IMR-90 (cell line): Measurements from ENCODE around the gene FRYL. TPM values are rescaled to one million over a fixed set of nuclear protein-coding genes. Genes with fewer than 3 reads are reported as not detected.

Experiments
- ATAC-seq: fragments of 200-7000 bp; cut with Tn5 transposase; 2 replicates; pipeline ENCODE4 v1.9.1; 2020; ENCODE audit warnings: low read depth, mild to moderate bottlenecking, moderate library complexity
- BruUV-seq: library from RNA; stranded (reverse); fragments of 400-500 nt; replicated peaks from 2 replicates; lab custom pipeline; 2021; lab: Mats Ljungman, UMichigan
- CTCF ChIA-PET: fragments of 300-600 bp; formaldehyde crosslinking; extraction: SDS; loops from one replicate; lab custom pipeline; 2021; ENCODE audit warnings: antibody characterized with exemption; lab: Yijun Ruan, JAX
- POLR2A ChIA-PET: fragments of 300-600 bp; sonication (Branson Sonifier 250); formaldehyde crosslinking; loops from one replicate; lab custom pipeline; 2022; ENCODE audit warnings: antibody characterized with exemption; ENCODE audit not compliant: unreplicated experiment; lab: Charles Lee
- DNase-seq: peaks from one replicate; pipeline ENCODE4 v3.0.0; 2013
- H2AFZ ChIP-seq: replicated peaks from 2 replicates; pipeline ENCODE3; 2013; ENCODE audit warnings: low read length, mild to moderate bottlenecking; ENCODE audit not compliant: poor library complexity
- H2AK5ac ChIP-seq: 2 replicates; pipeline ENCODE4 v1.6.1; 2013; ENCODE audit warnings: low read depth, low read length, inconsistent platforms
- H2AK9ac ChIP-seq: replicated peaks from 2 replicates; pipeline ENCODE3; 2013; ENCODE audit warnings: mild to moderate bottlenecking, low read depth, low read length, moderate library complexity; ENCODE audit not compliant: poor library complexity
- H2BK120ac ChIP-seq: 2 replicates; pipeline ENCODE4 v1.6.1; 2013; ENCODE audit warnings: low read depth, low read length, inconsistent platforms
- H2BK15ac ChIP-seq: 3 replicates; pipeline ENCODE4 v1.6.1; 2013; ENCODE audit warnings: low read depth, low read length, inconsistent platforms
- H2BK20ac ChIP-seq: 2 replicates; pipeline ENCODE4 v1.6.1; 2013; ENCODE audit warnings: low read depth, mild to moderate bottlenecking, inconsistent platforms, low read length, moderate library complexity
- H2BK5ac ChIP-seq: 2 replicates; pipeline ENCODE4 v1.6.1; 2013; ENCODE audit warnings: mild to moderate bottlenecking, low read depth, low read length, inconsistent platforms; ENCODE audit not compliant: poor library complexity, severe bottlenecking
- H3K14ac ChIP-seq: replicated peaks from 2 replicates; pipeline ENCODE4 v1.6.1; 2013; ENCODE audit warnings: low read depth, low read length, inconsistent platforms
- H3K18ac ChIP-seq: 2 replicates; pipeline ENCODE4 v1.6.1; 2013; ENCODE audit warnings: low read depth, low read length, control low read depth
- H3K23ac ChIP-seq: 2 replicates; pipeline ENCODE4 v1.6.1; 2013; ENCODE audit warnings: low read depth, low read length, inconsistent platforms
- H3K27ac ChIP-seq: 2 replicates; pipeline ENCODE4 v1.5.1; 2013; ENCODE audit warnings: mild to moderate bottlenecking, control low read depth, low read length; ENCODE audit not compliant: insufficient read depth
- H3K27me3 ChIP-seq: 2 replicates; pipeline ENCODE4 v1.6.1; 2013; ENCODE audit warnings: low read length; ENCODE audit not compliant: control insufficient read depth, insufficient read depth
- H3K36me3 ChIP-seq: 2 replicates; pipeline ENCODE4 v1.6.1; 2013; ENCODE audit warnings: low read length, mixed read lengths; ENCODE audit not compliant: control insufficient read depth, insufficient read depth
- H3K4ac ChIP-seq: 2 replicates; pipeline ENCODE4 v1.6.1; 2013; ENCODE audit warnings: low read depth, low read length, inconsistent platforms
- H3K4me1 ChIP-seq: 2 replicates; pipeline ENCODE4 v1.6.1; 2013; ENCODE audit warnings: low read length, mixed read lengths; ENCODE audit not compliant: control insufficient read depth, insufficient read depth
- H3K4me2 ChIP-seq: 2 replicates; pipeline ENCODE4 v1.6.1; 2013; ENCODE audit warnings: low read depth, mild to moderate bottlenecking, control low read depth, low read length, moderate library complexity
- H3K4me3 ChIP-seq: 2 replicates; pipeline ENCODE4 v1.5.1; 2013; ENCODE audit warnings: low read depth, mild to moderate bottlenecking, control low read depth, low read length, moderate library complexity; ENCODE audit not compliant: insufficient read depth
- H3K56ac ChIP-seq: 2 replicates; pipeline ENCODE4 v1.6.1; 2013; ENCODE audit warnings: low read length, inconsistent platforms; ENCODE audit not compliant: insufficient read depth; ENCODE audit errors: extremely low read depth
- H3K79me1 ChIP-seq, 2 experiments: 2 replicates each; pipeline ENCODE4 v1.6.1; 2013; ENCODE audit warnings: low read length in 2 of 2, inconsistent platforms in 1 of 2, low read depth in 1 of 2
- H3K9ac ChIP-seq: 2 replicates; pipeline ENCODE4 v1.6.1; 2013; ENCODE audit warnings: low read depth, low read length, control low read depth
- H3K9me1 ChIP-seq: 2 replicates; pipeline ENCODE4 v1.6.1; 2013; ENCODE audit warnings: low read length, inconsistent platforms; ENCODE audit not compliant: insufficient read depth
- H3K9me3 ChIP-seq: 2 replicates; pipeline ENCODE4 v1.6.1; 2013; ENCODE audit warnings: low read length; ENCODE audit not compliant: control insufficient read depth, insufficient read depth
- H4K20me1 ChIP-seq: 2 replicates; pipeline ENCODE4 v1.6.1; 2013; ENCODE audit warnings: low read length, inconsistent platforms; ENCODE audit not compliant: insufficient read depth
- H4K5ac ChIP-seq: 2 replicates; pipeline ENCODE4 v1.6.1; 2013; ENCODE audit warnings: mild to moderate bottlenecking, low read depth, low read length, control low read depth
- H4K8ac ChIP-seq, 2 experiments: 2 replicates each; pipeline ENCODE4 v1.6.1; 2013; ENCODE audit warnings: low read depth in 2 of 2, low read length in 2 of 2, control low read depth in 1 of 2, inconsistent platforms in 1 of 2
- H4K91ac ChIP-seq: 2 replicates; pipeline ENCODE4 v1.6.1; 2013; ENCODE audit warnings: low read depth, low read length, inconsistent platforms; ENCODE audit not compliant: insufficient read depth
- BHLHE40 ChIP-seq: fragments of 150-350 bp; IDR thresholded peaks from 2 replicates; pipeline ENCODE4 v1.6.1; 2016; ENCODE audit warnings: mild to moderate bottlenecking, low read depth, low read length
- CHD1 ChIP-seq: IDR thresholded peaks from 2 replicates; pipeline ENCODE4 v1.6.1; 2012; ENCODE audit warnings: low read depth, low read length, improper control_type of control experiment
- FOS ChIP-seq: fragments of 150-350 bp; IDR thresholded peaks from 2 replicates; pipeline ENCODE4 v1.6.1; 2016; ENCODE audit warnings: low read depth, low read length
- MAFK ChIP-seq: IDR thresholded peaks from 2 replicates; pipeline ENCODE4 v1.6.1; 2012; ENCODE audit warnings: low read depth, low read length, improper control_type of control experiment
- MAZ ChIP-seq: IDR thresholded peaks from 2 replicates; pipeline ENCODE4 v1.6.1; 2012; ENCODE audit warnings: low read depth, mild to moderate bottlenecking, low read length, improper control_type of control experiment, moderate library complexity, borderline replicate concordance
- NFE2L2 ChIP-seq: fragments of 150-350 bp; IDR thresholded peaks from 2 replicates; pipeline ENCODE4 v1.6.1; 2016; ENCODE audit warnings: low read depth, mild to moderate bottlenecking, low read length
- RCOR1 ChIP-seq: IDR thresholded peaks from 2 replicates; pipeline ENCODE4 v1.6.1; 2012; ENCODE audit warnings: mild to moderate bottlenecking, low read length, improper control_type of control experiment; ENCODE audit not compliant: insufficient replicate concordance
- RFX5 ChIP-seq: IDR thresholded peaks from 2 replicates; pipeline ENCODE4 v1.8.0; 2012; ENCODE audit warnings: low read depth, mild to moderate bottlenecking, low read length, moderate library complexity
- SMC3 ChIP-seq: fragments of 150-350 bp; IDR thresholded peaks from 2 replicates; pipeline ENCODE4 v1.6.1; 2016; ENCODE audit warnings: low read depth, mild to moderate bottlenecking, antibody characterized with exemption, low read length, moderate library complexity
- WGBS, 2 experiments: methylation state at CpG; one replicate each; pipeline versions ENCODE4 v1.1.5 to v1.1.7; 2013; ENCODE audit warnings: missing lambda C conversion rate in 2 of 2; ENCODE audit not compliant: insufficient read length in 1 of 2; ENCODE audit errors: extremely low coverage in 2 of 2; 5-methylcytosine and 5-hydroxymethylcytosine counted together
- dilution Hi-C: fragments of 300-500 bp; cut with HindIII; formaldehyde crosslinking; loops from one replicate; pipeline ENCODE4 v1.14.3; 2018; ENCODE audit warnings: low sequenced_read_pairs; ENCODE audit not compliant: unreplicated experiment
- in situ Hi-C: fragments of 300-500 bp; cut with MboI; formaldehyde crosslinking; loops from 3 replicates; pipeline ENCODE4 v1.14.3; 2019; ENCODE audit warnings: low sequenced_read_pairs, inconsistent platforms, mixed read lengths
- intact Hi-C: fragments of 100-400 bp; cut with micrococcal nuclease; formaldehyde crosslinking; loops from 2 replicates; pipeline ENCODE4 v1.10.0; 2022
- polyA plus RNA-seq, 3 experiments: library from polyadenylated mRNA; depleted of rRNA; stranded (reverse); fragments of >200 nt; gene quantifications; 2 replicates each; pipeline ENCODE4 v1.2.3, GENCODE V29; 2012; ENCODE audit warnings: low replicate concordance in 1 of 3
- total RNA-seq: library from RNA; depleted of rRNA; stranded (reverse); fragments of >200 nt; gene quantifications from 2 replicates; pipeline ENCODE4 v1.2.3, GENCODE V29; 2012

Gene FRYL
- total and polyA plus RNA-seq, 2 of the 4 experiments (the other 2 are of a cell fraction), result 9.9 to 77.4 TPM

DNA sequence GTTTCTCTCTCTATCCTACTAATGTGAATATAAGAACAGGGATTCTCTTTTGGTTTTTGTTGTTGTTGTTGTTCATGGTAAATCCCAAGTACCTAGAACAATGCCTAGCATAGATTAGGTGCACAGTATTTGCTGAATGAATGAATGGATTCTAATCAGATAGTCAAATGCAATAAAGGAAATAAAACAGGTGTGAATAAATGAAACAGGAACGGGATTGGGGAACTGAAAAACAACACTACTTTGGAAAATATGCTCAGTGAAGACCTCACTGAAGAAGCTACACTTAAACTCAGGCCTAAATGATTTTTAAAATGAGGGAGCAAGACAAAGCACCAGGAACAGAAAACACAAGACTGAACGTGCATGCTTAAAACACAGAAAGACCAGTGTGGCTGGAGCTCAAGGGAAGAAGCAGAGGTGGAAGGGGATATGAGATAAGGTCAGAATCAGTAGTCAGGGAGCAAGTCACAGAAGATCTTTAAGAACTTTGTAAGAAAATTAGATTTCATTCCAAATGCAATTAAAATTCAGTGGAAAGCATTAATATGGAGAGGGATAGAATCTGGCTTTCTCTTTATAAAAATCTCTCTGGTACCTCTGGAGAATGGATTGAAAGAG, 145.3 kb downstream of the FRYL start:
- Histone ChIP-seq H3K4me2 (no peak overlapping the region), H2AK5ac (no peak overlapping the region), H3K14ac (no peak overlapping the region), H3K4me3 (no peak overlapping the region), H2BK20ac (no peak overlapping the region), H3K9ac (no peak overlapping the region), H3K79me1 (peaks cover 19 to 36% of the 10 kb centered on the region in 2 experiments), H4K91ac (no peak overlapping the region), H4K5ac (no peak overlapping the region), H3K9me1 (peaks cover 9% of the 10 kb centered on the region), H3K36me3 (no peaks in the 10 kb centered on the region), H3K4ac (no peak overlapping the region), H2AFZ (no peak overlapping the region), H3K27ac (no peak overlapping the region), H3K18ac (no peak overlapping the region), H3K9me3 (no peaks in the 10 kb centered on the region), H2BK5ac (no peak overlapping the region), H2BK15ac (no peak overlapping the region), H2AK9ac (no peak overlapping the region), H4K20me1 (peaks cover 4% of the 10 kb centered on the region; the same call in 1 of the 2 replicates), H3K4me1 (peaks cover 7% of the 10 kb centered on the region), H3K56ac (no peak overlapping the region), H4K8ac (no peak overlapping the region), H2BK120ac (no peak overlapping the region), H3K23ac (no peak overlapping the region), H3K27me3 (no peaks in the 10 kb centered on the region)
- ChIA-PET POLR2A (no interaction called here), CTCF (no interaction called here)
- dilution Hi-C loops (no loop called here), in situ Hi-C loops (no loop called here), intact Hi-C loops (no loop called here)
- DNase-seq, result no peak
- BruUV-seq, result no TSS peak
- ATAC-seq, result no peak
- TF ChIP-seq RCOR1, result no peak
- no peak for TF ChIP-seq NFE2L2
- no peak for TF ChIP-seq BHLHE40
- no peak for TF ChIP-seq CHD1
- no peak for TF ChIP-seq MAFK
- TF ChIP-seq SMC3, result no peak
- no peak for TF ChIP-seq MAZ
- no peak for TF ChIP-seq FOS
- TF ChIP-seq RFX5, result no peak
- 100% methylated on average over 1 of the region's 2 CpGs; no CpG with 5 or more reads in 1 of the 2 experiments for WGBS, 2 experiments
